Measurements from ENCODE around the gene BTBD7.

Gene BTBD7

DNA sequence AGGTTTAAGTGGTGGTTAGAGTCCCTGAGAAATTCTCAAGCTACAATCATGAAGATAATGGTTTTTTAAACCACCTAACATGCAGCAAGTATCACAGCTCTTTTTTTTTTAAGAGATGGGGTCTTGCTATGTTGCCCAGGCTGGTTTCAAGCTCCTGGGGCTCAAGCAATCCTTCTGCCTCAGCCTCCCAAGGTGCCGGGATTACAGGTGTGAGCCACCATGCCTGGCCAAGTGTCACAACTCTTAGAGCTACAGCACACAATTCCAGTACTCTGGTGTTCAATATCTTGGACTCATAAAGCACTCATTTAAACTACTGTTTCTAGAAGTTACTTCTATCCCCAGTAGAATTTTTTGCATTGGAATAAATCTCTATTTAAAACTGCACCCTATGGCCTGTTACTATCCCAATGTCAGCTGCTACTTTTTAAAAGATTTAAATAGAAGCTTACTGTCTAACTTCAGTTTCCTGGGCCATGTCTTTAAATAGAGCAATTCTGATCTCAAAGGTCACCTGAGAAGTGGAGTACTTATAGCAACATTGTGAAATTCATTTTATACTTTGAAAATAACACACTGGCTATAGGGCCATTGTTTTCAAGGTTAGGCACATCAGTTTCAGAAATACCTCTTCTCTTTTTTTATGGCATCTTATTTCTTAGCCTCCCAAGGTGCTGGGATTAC lies 137.4 kb downstream of the BTBD7 start:
- DNase-seq (ENCODE audit: low read depth) = no peak

Measured in GM04504 (cell line).